Left forelimb (tissue), 1 donor: ENCODE results near the gene ALDOB.

Experiments used
- DNase-seq: peaks from one replicate; pipeline ENCODE4 v3.0.0-alpha.2; 2018; ENCODE audit warnings: low spot score

Gene ALDOB

GRCh38 chr9:101435601-101436079 is at the start of gene ALDOB:
ALDOB (minus strand) TSS chr9:101435774; CDS start chr9:101430887, 4,887 bp downstream.
- no peak for DNase-seq

GRCh38 chr9:101484046-101484445 is 48.5 kb upstream of the ALDOB start:
- no peak for DNase-seq

- DNase-seq: no peak
Observed at GRCh38 chr9:101481261-101481660, 45.7 kb upstream of the ALDOB start.

- no peak for DNase-seq
Observed at GRCh38 chr9:101480386-101480785, 44.8 kb upstream of the ALDOB start.

- DNase-seq: no peak
Observed at GRCh38 chr9:101479338-101480030, 43.9 kb upstream of the ALDOB start.

GRCh38 chr9:101478906-101479305 is 43.3 kb upstream of the ALDOB start:
- DNase-seq: no peak

GRCh38 chr9:101478444-101478843 is 42.9 kb upstream of the ALDOB start:
- no peak for DNase-seq

GRCh38 chr9:101477736-101478135 is 42.2 kb upstream of the ALDOB start:
- DNase-seq: no peak

GRCh38 chr9:101477214-101477613 is 41.6 kb upstream of the ALDOB start:
- no peak for DNase-seq

GRCh38 chr9:101476576-101477208 is 41.1 kb upstream of the ALDOB start:
- no peak for DNase-seq

- no peak for DNase-seq
Observed at GRCh38 chr9:101472891-101473290, 37.3 kb upstream of the ALDOB start.

GRCh38 chr9:101470929-101471328 is 35.4 kb upstream of the ALDOB start:
- DNase-seq: no peak

GRCh38 chr9:101470021-101470420 is 34.4 kb upstream of the ALDOB start:
- no peak for DNase-seq

- DNase-seq: no peak
Observed at GRCh38 chr9:101469026-101469425, 33.5 kb upstream of the ALDOB start.

GRCh38 chr9:101468116-101468515 is 32.5 kb upstream of the ALDOB start:
- no peak for DNase-seq

- DNase-seq: no peak
Observed at GRCh38 chr9:101467690-101468089, 32.1 kb upstream of the ALDOB start.

- DNase-seq: no peak
Observed at GRCh38 chr9:101466863-101467262, 31.3 kb upstream of the ALDOB start.

GRCh38 chr9:101465326-101465915 is 29.8 kb upstream of the ALDOB start:
- no peak for DNase-seq

- DNase-seq: no peak
Observed at GRCh38 chr9:101463397-101463796, 27.8 kb upstream of the ALDOB start.

- DNase-seq: no peak
Observed at GRCh38 chr9:101462558-101462957, 27.0 kb upstream of the ALDOB start.

GRCh38 chr9:101460965-101461364 is 25.4 kb upstream of the ALDOB start:
- DNase-seq: no peak

GRCh38 chr9:101458963-101459631 is 23.5 kb upstream of the ALDOB start:
- DNase-seq: no peak

- DNase-seq: no peak
Observed at GRCh38 chr9:101457003-101457402, 21.4 kb upstream of the ALDOB start.
